H1 (cell line): Measurements from ENCODE around the gene ULK1. TPM values are rescaled to one million over a fixed set of nuclear protein-coding genes. Genes with fewer than 3 reads are reported as not detected.
A peak's percentile ranks its signal among the peaks of the same experiment; 100 is the strongest.

Experiments
- CTCF ChIA-PET: fragments of 300-600 bp; sonication (Branson Sonifier 250); formaldehyde crosslinking; loops from one replicate; lab custom pipeline; 2021; ENCODE audit not compliant: partially characterized antibody; lab: Charles Lee
- POLR2A ChIA-PET: fragments of 300-600 bp; sonication (Branson Sonifier 250); formaldehyde crosslinking; loops from one replicate; lab custom pipeline; 2021; ENCODE audit warnings: inconsistent platforms; ENCODE audit not compliant: partially characterized antibody; lab: Charles Lee
- DNase-seq, 2 experiments: peaks; one replicate each; pipeline versions ENCODE4 v3.0.0 to v3.0.0-alpha.2; 2010 to 2022; ENCODE audit warnings: low spot score in 2 of 2, low read depth in 1 of 2, mixed read lengths in 1 of 2
- FAIRE-seq: peaks from 2 replicates; lab custom pipeline; 2011; peaks lifted over from hg19 to GRCh38; lab: Jason Lieb, UNC
- H2AFZ ChIP-seq: 2 replicates; pipeline ENCODE4 v1.8.1; 2012; ENCODE audit warnings: low read length, inconsistent platforms
- H2AK5ac ChIP-seq: 2 replicates; pipeline ENCODE4 v1.6.1; 2013; ENCODE audit warnings: low read depth, low read length
- H2BK120ac ChIP-seq: replicated peaks from 2 replicates; pipeline ENCODE3; 2013; ENCODE audit warnings: low read depth, low read length, inconsistent platforms
- H2BK12ac ChIP-seq: 2 replicates; pipeline ENCODE4 v1.6.1; 2013; ENCODE audit warnings: low read depth, low read length
- H2BK15ac ChIP-seq: 2 replicates; pipeline ENCODE4 v1.6.1; 2013; ENCODE audit warnings: low read length
- H2BK20ac ChIP-seq: 2 replicates; pipeline ENCODE4 v1.6.1; 2013; ENCODE audit warnings: low read length
- H2BK5ac ChIP-seq: 2 replicates; pipeline ENCODE4 v1.6.1; 2013; ENCODE audit warnings: low read depth, low read length
- H3K14ac ChIP-seq: 2 replicates; pipeline ENCODE4 v1.6.1; 2013; ENCODE audit warnings: inconsistent platforms; ENCODE audit not compliant: insufficient read length
- H3K18ac ChIP-seq: 2 replicates; pipeline ENCODE4 v1.6.1; 2013; ENCODE audit warnings: low read length; ENCODE audit errors: extremely low read depth
- H3K23ac ChIP-seq: 2 replicates; pipeline ENCODE4 v1.6.1; 2013; ENCODE audit warnings: inconsistent platforms; ENCODE audit not compliant: insufficient read length
- H3K23me2 ChIP-seq: 2 replicates; pipeline ENCODE4 v1.6.1; 2013; ENCODE audit warnings: low read depth, low read length
- H3K27ac ChIP-seq: 2 replicates; pipeline ENCODE4 v1.6.1; 2011; ENCODE audit warnings: low read depth, low read length, inconsistent platforms
- H3K27me3 ChIP-seq, 4 experiments: replicated peaks in 1 of 4; 1 replicate in 1 of 4; 2 replicates in 3 of 4; pipeline versions ENCODE4 v1.6.1 to v1.8.1; 2011 to 2013; ENCODE audit warnings: low read length in 3 of 4, mild to moderate bottlenecking in 3 of 4, inconsistent platforms in 2 of 4, mixed read lengths in 2 of 4, moderate library complexity in 1 of 4; ENCODE audit not compliant: control insufficient read depth in 3 of 4, insufficient read depth in 3 of 4; ENCODE audit errors: extremely low read depth in 1 of 4
- H3K36me3 ChIP-seq, 4 experiments: 2 replicates each; pipeline versions ENCODE4 v1.6.1 to v1.8.1; 2011 to 2013; ENCODE audit warnings: mild to moderate bottlenecking in 4 of 4, low read length in 3 of 4, moderate library complexity in 2 of 4, control low read depth in 1 of 4, inconsistent platforms in 1 of 4; ENCODE audit not compliant: insufficient read depth in 4 of 4, control insufficient read depth in 2 of 4
- H3K4ac ChIP-seq: replicated peaks from 2 replicates; pipeline ENCODE3; 2013; ENCODE audit warnings: low read length, low read depth, mixed read lengths, inconsistent platforms; ENCODE audit not compliant: insufficient read length
- H3K4me1 ChIP-seq, 4 experiments: replicated peaks in 1 of 4; 1 replicate in 1 of 4; 2 replicates in 3 of 4; pipeline versions ENCODE4 v1.6.1 to v1.8.1; 2011 to 2013; ENCODE audit warnings: low read length in 3 of 4, inconsistent platforms in 2 of 4, mixed read lengths in 1 of 4; ENCODE audit not compliant: insufficient read depth in 4 of 4, control insufficient read depth in 3 of 4
- H3K4me2 ChIP-seq, 2 experiments: 2 replicates each; pipeline versions ENCODE4 v1.6.1 to v1.8.1; 2011 to 2013; ENCODE audit warnings: low read depth in 2 of 2, low read length in 2 of 2, control low read depth in 1 of 2, inconsistent platforms in 1 of 2, mild to moderate bottlenecking in 1 of 2; ENCODE audit not compliant: insufficient read depth in 1 of 2
- H3K4me3 ChIP-seq, 4 experiments: fragments of 200-600, 300-600 bp in 1 of 4; sonication (generic), shearing (Covaris generic), sonication (Bioruptor Twin) in 1 of 4; 2 replicates each; pipeline versions ENCODE4 v1.5.1 to v1.8.1; 2011 to 2016; ENCODE audit warnings: low read length in 4 of 4, low read depth in 3 of 4, control low read depth in 2 of 4, inconsistent platforms in 2 of 4, mild to moderate bottlenecking in 2 of 4, mixed read lengths in 1 of 4, moderate library complexity in 1 of 4; ENCODE audit not compliant: insufficient read depth in 2 of 4; ENCODE audit errors: extremely low read depth in 1 of 4
- H3K56ac ChIP-seq: replicated peaks from 2 replicates; pipeline ENCODE3; 2013; ENCODE audit warnings: low read depth, mild to moderate bottlenecking, mixed read lengths, low read length, inconsistent platforms; ENCODE audit not compliant: insufficient read length
- H3K79me1 ChIP-seq: 2 replicates; pipeline ENCODE4 v1.6.1; 2013; ENCODE audit warnings: low read depth, low read length, control low read depth
- H3K79me2 ChIP-seq, 2 experiments: 2 replicates each; pipeline versions ENCODE4 v1.6.1 to v1.8.1; 2012 to 2013; ENCODE audit warnings: low read length in 2 of 2, mild to moderate bottlenecking in 2 of 2, inconsistent platforms in 1 of 2; ENCODE audit not compliant: insufficient read depth in 2 of 2, control insufficient read depth in 1 of 2
- H3K9ac ChIP-seq, 4 experiments: replicated peaks in 1 of 4; 1 replicate in 1 of 4; 2 replicates in 3 of 4; pipeline versions ENCODE4 v1.6.1 to v1.8.1; 2011 to 2013; ENCODE audit warnings: low read depth in 3 of 4, low read length in 3 of 4, control low read depth in 2 of 4, mild to moderate bottlenecking in 2 of 4, moderate library complexity in 2 of 4, inconsistent platforms in 1 of 4; ENCODE audit errors: extremely low read depth in 1 of 4
- H3K9me3 ChIP-seq, 2 experiments: 2 replicates each; pipeline versions ENCODE4 v1.6.1 to v1.8.1; 2012 to 2013; ENCODE audit warnings: mild to moderate bottlenecking in 2 of 2, moderate library complexity in 2 of 2, control low read depth in 1 of 2, inconsistent platforms in 1 of 2, low read depth in 1 of 2, low read length in 1 of 2, mixed read lengths in 1 of 2; ENCODE audit not compliant: insufficient read depth in 2 of 2
- H4K20me1 ChIP-seq, 2 experiments: replicated peaks in 1 of 2; 2 replicates each; pipeline versions ENCODE3 to v1.8.1; 2011 to 2013; ENCODE audit warnings: inconsistent platforms in 2 of 2, low read length in 2 of 2, mild to moderate bottlenecking in 1 of 2; ENCODE audit not compliant: insufficient read depth in 2 of 2, control insufficient read depth in 1 of 2
- H4K5ac ChIP-seq: 2 replicates; pipeline ENCODE4 v1.6.1; 2013; ENCODE audit warnings: low read length, low read depth, mixed read lengths, inconsistent platforms; ENCODE audit not compliant: insufficient read length
- H4K8ac ChIP-seq: 2 replicates; pipeline ENCODE4 v1.8.0; 2013; ENCODE audit warnings: mild to moderate bottlenecking, moderate library complexity, low read length, inconsistent platforms; ENCODE audit not compliant: insufficient read depth; ENCODE audit errors: extremely low read depth
- H4K91ac ChIP-seq: replicated peaks from 2 replicates; pipeline ENCODE3; 2013; ENCODE audit warnings: low read length, mixed read lengths, inconsistent platforms; ENCODE audit not compliant: insufficient read length
- BCL11A ChIP-seq, 2 experiments: IDR thresholded peaks; one replicate each; pipeline ENCODE4 v1.6.1; 2011; ENCODE audit warnings: low read depth in 2 of 2, low read length in 2 of 2, mild to moderate bottlenecking in 2 of 2
- CTBP2 ChIP-seq: IDR thresholded peaks from 2 replicates; pipeline ENCODE4 v1.7.0; 2011; ENCODE audit warnings: borderline replicate concordance, mild to moderate bottlenecking, moderate library complexity, mixed read lengths, low read length; ENCODE audit not compliant: insufficient read depth, insufficient read length
- EP300 ChIP-seq, 2 experiments: IDR thresholded peaks; 1 replicate in 1 of 2; 2 replicates in 1 of 2; pipeline ENCODE4 v1.6.1; 2011 to 2012; ENCODE audit warnings: low read depth in 2 of 2, low read length in 2 of 2, mild to moderate bottlenecking in 2 of 2, borderline replicate concordance in 1 of 2, inconsistent platforms in 1 of 2, moderate library complexity in 1 of 2
- EZH2 ChIP-seq: fragments of 200-600 bp; sonication (generic); IDR thresholded peaks from 2 replicates; pipeline ENCODE4 v1.7.1; 2012; ENCODE audit warnings: low read depth, mild to moderate bottlenecking, moderate library complexity, low read length, inconsistent platforms; ENCODE audit not compliant: severe bottlenecking
- MAFK ChIP-seq: IDR thresholded peaks from 2 replicates; pipeline ENCODE4 v1.6.1; 2012; ENCODE audit warnings: low read depth, mild to moderate bottlenecking, improper control_type of control experiment, low read length
- NANOG ChIP-seq: IDR thresholded peaks from 2 replicates; pipeline ENCODE4 v1.6.1; 2011; ENCODE audit warnings: low read length, low read depth, mild to moderate bottlenecking, inconsistent platforms; ENCODE audit not compliant: insufficient read depth, poor library complexity, severe bottlenecking
- POLR2AphosphoS5 ChIP-seq: IDR thresholded peaks from 2 replicates; pipeline ENCODE4 v1.6.1; 2011; ENCODE audit warnings: low read depth, low read length
- SP1 ChIP-seq: IDR thresholded peaks from 2 replicates; pipeline ENCODE4 v1.6.1; 2011; ENCODE audit warnings: low read depth, low read length
- TAF7 ChIP-seq: optimal IDR thresholded peaks from 2 replicates; pipeline ENCODE3; 2011; ENCODE audit warnings: low read depth, mild to moderate bottlenecking, inconsistent platforms, low read length, moderate library complexity, borderline replicate concordance
- TEAD4 ChIP-seq: IDR thresholded peaks from 2 replicates; pipeline ENCODE4 v1.6.1; 2012; ENCODE audit warnings: low read depth, low read length, inconsistent platforms, mixed read lengths
- WGBS, 2 experiments: shearing (Covaris generic) in 1 of 2; methylation state at CpG; one replicate each; pipeline versions ENCODE4 v1.1.6 to v1.1.7; 2013 to 2015; ENCODE audit warnings: low lambda C conversion rate in 2 of 2, mixed read lengths in 2 of 2, inconsistent platforms in 1 of 2, low coverage in 1 of 2, missing lambda C conversion rate in 1 of 2; ENCODE audit not compliant: insufficient replicate concordance in 2 of 2, insufficient coverage in 1 of 2, insufficient read length in 1 of 2; ENCODE audit errors: extremely low coverage in 1 of 2, missing lambda C conversion rate in 1 of 2; 5-methylcytosine and 5-hydroxymethylcytosine counted together
- polyA plus RNA-seq, 7 experiments: library from polyadenylated mRNA; depleted of rRNA in 3 of 7; stranded (reverse) in 5 of 7; unstranded in 2 of 7; fragments of >200 nt in 5 of 7; fragments of 200-250 nt in 2 of 7; gene quantifications; 1 replicate in 5 of 7; 2 replicates in 1 of 7; 4 replicates in 1 of 7; pipeline versions ENCODE4 v1.2.1 to v1.2.3, GENCODE V29; 2011 to 2013; ENCODE audit warnings: missing spikeins in 2 of 7, mixed read lengths in 2 of 7
- total RNA-seq: library from RNA; stranded (reverse); fragmentation: NEBNext Ultra II Directional; extraction: Animal tissue kit (Norgen Biotek cat#: 25700); gene quantifications from 2 replicates; pipeline ENCODE4 v1.2.1, GENCODE V29; 2021
- TF ChIP-seq, protein P1 (sequence below): IDR thresholded peaks from 2 replicates; pipeline ENCODE4 v1.6.1; 2012; ENCODE audit warnings: inconsistent platforms

ULK1 gene
- total and polyA plus RNA-seq, 2 of the 8 experiments (the other 6 are each of a cell fraction or from before 2014, with no cell fraction given) = 13.0 to 44.1 TPM

DNA sequence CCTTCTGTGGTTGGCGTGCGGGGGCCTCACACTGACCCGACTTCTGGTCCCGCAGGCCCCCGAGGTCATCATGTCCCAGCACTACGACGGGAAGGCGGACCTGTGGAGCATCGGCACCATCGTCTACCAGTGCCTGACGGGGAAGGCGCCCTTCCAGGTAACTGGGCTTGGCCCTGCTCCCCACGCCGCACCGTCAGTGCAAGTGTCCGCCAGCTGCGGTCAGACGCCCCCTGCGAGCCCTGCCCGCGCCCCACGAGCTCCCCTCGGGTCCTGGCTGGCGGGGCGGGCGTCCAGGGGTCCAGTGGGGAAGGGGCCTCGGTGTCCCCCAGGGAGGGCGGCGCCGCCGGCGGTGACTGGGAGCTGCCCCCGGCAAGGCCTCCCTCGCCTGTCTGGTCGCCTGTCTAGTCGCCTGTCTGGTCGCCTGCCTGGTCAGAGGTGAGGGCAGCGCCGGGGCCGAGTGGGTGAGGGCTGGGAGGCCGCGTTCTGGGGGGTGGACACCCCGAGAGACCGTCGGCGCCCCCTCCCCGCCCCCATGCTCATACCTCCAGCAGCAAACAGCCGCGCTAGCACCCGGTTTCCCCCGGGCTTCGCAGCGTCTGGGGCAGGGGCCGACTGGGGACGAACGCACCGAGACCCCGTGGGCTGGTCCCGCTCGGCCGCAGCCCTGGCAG is 14.8 kb downstream of the ULK1 start:
- Histone ChIP-seq H2BK12ac (no peak overlapping the region), H3K23me2 (no peaks in the 10 kb centered on the region), H3K23ac (no peak overlapping the region), H2BK5ac (no peak overlapping the region; the same call in 1 of the 2 replicates), H4K5ac (no peak overlapping the region), H2AFZ (no peak overlapping the region), H3K9me3 (no peaks in the 10 kb centered on the region), H3K4ac (no peak overlapping the region), H2BK120ac (no peak overlapping the region), H3K27ac (no peak overlapping the region), H3K36me3 (peaks cover 4 to 55% (median 21%) of the 10 kb centered on the region in 4 experiments; a peak in 6 of 8 replicates), H2BK20ac (no peak overlapping the region), H4K91ac (no peak overlapping the region), H3K56ac (no peak overlapping the region), H3K9ac (no peak overlapping the region), H3K79me2 (peaks cover 0 to 9% of the 10 kb centered on the region in 2 experiments; a peak in 1 of 4 replicates), H3K18ac (no peak overlapping the region), H3K4me1 (no peaks in the 10 kb centered on the region), H2AK5ac (no peak overlapping the region), H4K20me1 (peaks cover 8 to 10% of the 10 kb centered on the region in 2 experiments), H3K27me3 (no peaks in the 10 kb centered on the region), H2BK15ac (no peak overlapping the region), H3K14ac (no peak overlapping the region), H4K8ac (0 out of 2 replicates have a peak overlapping the region, but pooled peaks have one; percentile 25), H3K4me3 (no peak overlapping the region), H3K4me2 (no peak overlapping the region), H3K79me1 (peaks cover 5% of the 10 kb centered on the region; the same call in 1 of the 2 replicates)
- POLR2A ChIA-PET = interaction anchor here (1.5 to 6.5 kb wide), 2 partner anchors 12 to 13 kb away, joined by 3 to 27 read pairs; no protein-coding TSS in a partner anchor
- 97% methylated on average over 32 of the region's 61 CpGs; no CpG with 5 or more reads in 1 of the 2 experiments for WGBS, 2 experiments
- no peak for FAIRE-seq
- CTCF ChIA-PET = no interaction called here
- no peak for DNase-seq
- no peak for TF ChIP-seq EZH2
- TF ChIP-seq TEAD4 = no peak
- no peak for TF ChIP-seq SP1
- no peak for TF ChIP-seq NANOG
- no peak for TF ChIP-seq CTBP2
- TF ChIP-seq EP300 (IDR thresholded peaks at IDR 0.05; ENCODE audit: borderline replicate concordance in 1 of 2, low read depth in 2 of 2, low read length in 2 of 2) = no peak
- no peak for TF ChIP-seq POLR2AphosphoS5
- TF ChIP-seq, protein P1, sequence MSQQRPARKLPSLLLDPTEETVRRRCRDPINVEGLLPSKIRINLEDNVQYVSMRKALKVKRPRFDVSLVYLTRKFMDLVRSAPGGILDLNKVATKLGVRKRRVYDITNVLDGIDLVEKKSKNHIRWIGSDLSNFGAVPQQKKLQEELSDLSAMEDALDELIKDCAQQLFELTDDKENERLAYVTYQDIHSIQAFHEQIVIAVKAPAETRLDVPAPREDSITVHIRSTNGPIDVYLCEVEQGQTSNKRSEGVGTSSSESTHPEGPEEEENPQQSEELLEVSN = no peak
- TF ChIP-seq MAFK = no peak
- TF ChIP-seq TAF7 = no peak
- TF ChIP-seq BCL11A (IDR thresholded peaks at IDR 0.05; ENCODE audit: low read depth in 2 of 2, low read length in 2 of 2) = no peak
